SK-N-SH (cell line): Measurements from ENCODE around the gene ALDH3A1. TPM values are rescaled to one million over a fixed set of nuclear protein-coding genes. Genes with fewer than 3 reads are reported as not detected.

ENCODE experiments used
- CTCF ChIA-PET: fragments of 300-600, 350-600 bp; formaldehyde crosslinking; extraction: SDS; loops from one replicate; lab custom pipeline; 2021; lab: Yijun Ruan, JAX
- POLR2A ChIA-PET: fragments of 350-600 bp; sonication (Branson Sonifier 250); formaldehyde crosslinking; extraction: SDS; loops from one replicate; lab custom pipeline; 2020; ENCODE audit warnings: antibody characterized with exemption, inconsistent platforms; lab: Yijun Ruan, JAX
- DNase-seq: peaks from one replicate; pipeline ENCODE4 v3.0.0; 2012
- H2AFZ ChIP-seq: fragments of 200-600 bp; sonication (generic); 2 replicates; pipeline ENCODE4 v1.8.1; 2016; ENCODE audit warnings: antibody characterized with exemption, mild to moderate bottlenecking, low read depth
- H3F3A ChIP-seq: fragments of 200-600 bp; sonication (generic); replicated peaks from 2 replicates; pipeline ENCODE3; 2016; ENCODE audit warnings: antibody characterized with exemption, mild to moderate bottlenecking; ENCODE audit not compliant: insufficient read depth
- H3K27ac ChIP-seq, 2 experiments: fragments of 200-500 bp in 1 of 2; fragments of 200-600 bp in 1 of 2; sonication (Bioruptor generic) in 1 of 2; sonication (generic), shearing (Covaris generic) in 1 of 2; 2 replicates each; pipeline versions ENCODE4 v1.5.1 to v1.6.1; 2014 to 2016; ENCODE audit warnings: low read depth in 2 of 2, inconsistent platforms in 1 of 2, low read length in 1 of 2, mild to moderate bottlenecking in 1 of 2, mixed read lengths in 1 of 2
- H3K27me3 ChIP-seq: fragments of 200-600 bp; sonication (generic), shearing (Covaris generic); 2 replicates; pipeline ENCODE4 v1.6.1; 2016; ENCODE audit warnings: mixed run types; ENCODE audit not compliant: insufficient read depth
- H3K36me3 ChIP-seq, 2 experiments: fragments of 200-500 bp in 1 of 2; fragments of 200-600 bp in 1 of 2; sonication (Bioruptor generic) in 1 of 2; sonication (generic) in 1 of 2; replicated peaks in 1 of 2; 2 replicates each; pipeline versions ENCODE3 to v1.5.1; 2014 to 2016; ENCODE audit warnings: low read length in 1 of 2, mild to moderate bottlenecking in 1 of 2; ENCODE audit not compliant: insufficient read depth in 2 of 2, control insufficient read depth in 1 of 2
- H3K4me1 ChIP-seq, 2 experiments: fragments of 200-500 bp in 1 of 2; fragments of 200-600 bp in 1 of 2; sonication (Bioruptor generic) in 1 of 2; sonication (generic), shearing (Covaris generic) in 1 of 2; 2 replicates each; pipeline versions ENCODE4 v1.5.1 to v1.6.1; 2014 to 2016; ENCODE audit warnings: low read depth in 1 of 2, low read length in 1 of 2, mixed run types in 1 of 2; ENCODE audit not compliant: insufficient read depth in 2 of 2, control insufficient read depth in 1 of 2
- H3K4me2 ChIP-seq: fragments of 200-600 bp; sonication (generic), shearing (Covaris generic); 2 replicates; pipeline ENCODE4 v1.6.1; 2017; ENCODE audit warnings: mixed run types
- H3K4me3 ChIP-seq, 2 experiments: fragments of 200-500 bp in 1 of 2; fragments of 200-600 bp in 1 of 2; sonication (Bioruptor generic) in 1 of 2; sonication (generic), shearing (Covaris generic) in 1 of 2; 2 replicates each; pipeline versions ENCODE4 v1.5.1 to v1.8.1; 2014 to 2016; ENCODE audit warnings: low read depth in 2 of 2, inconsistent platforms in 1 of 2, low read length in 1 of 2, mild to moderate bottlenecking in 1 of 2, mixed read lengths in 1 of 2, moderate library complexity in 1 of 2
- H3K79me2 ChIP-seq: fragments of 200-600 bp; sonication (generic); 2 replicates; pipeline ENCODE4 v1.8.1; 2017; ENCODE audit warnings: mild to moderate bottlenecking; ENCODE audit not compliant: insufficient read depth
- H3K9ac ChIP-seq: fragments of 200-600 bp; sonication (generic); 2 replicates; pipeline ENCODE4 v1.6.1; 2017; ENCODE audit warnings: mixed run types
- H3K9me2 ChIP-seq: fragments of 200-600 bp; sonication (generic); 2 replicates; pipeline ENCODE4 v1.6.1; 2017; ENCODE audit warnings: mixed run types
- H3K9me3 ChIP-seq: fragments of 200-600 bp; sonication (generic); 2 replicates; pipeline ENCODE4 v1.6.1; 2017; ENCODE audit warnings: mixed run types, mild to moderate bottlenecking, moderate library complexity
- H4K20me1 ChIP-seq: fragments of 200-600 bp; sonication (generic); 2 replicates; pipeline ENCODE4 v1.6.1; 2017; ENCODE audit warnings: mild to moderate bottlenecking, mixed run types; ENCODE audit not compliant: insufficient read depth
- ELF1 ChIP-seq: IDR thresholded peaks from 2 replicates; pipeline ENCODE4 v1.4.0; 2012
- FOSL2 ChIP-seq: IDR thresholded peaks from 2 replicates; pipeline ENCODE4 v1.4.0; 2012; ENCODE audit warnings: low read depth, mild to moderate bottlenecking, moderate library complexity, borderline replicate concordance
- GABPA ChIP-seq: IDR thresholded peaks from 2 replicates; pipeline ENCODE4 v1.4.0; 2012; ENCODE audit warnings: low read depth, mild to moderate bottlenecking
- MXI1 ChIP-seq: IDR thresholded peaks from 2 replicates; pipeline ENCODE4 v1.6.1; 2012; ENCODE audit warnings: mild to moderate bottlenecking, low read depth, low read length, improper control_type of control experiment
- POLR2AphosphoS5 ChIP-seq: IDR thresholded peaks from 2 replicates; pipeline ENCODE4 v1.6.1; 2012; ENCODE audit warnings: low read depth, low read length
- RAD21 ChIP-seq: IDR thresholded peaks from 2 replicates; pipeline ENCODE4 v1.6.1; 2012; ENCODE audit warnings: mild to moderate bottlenecking, low read length
- RCOR1 ChIP-seq: fragments of 150-350 bp; IDR thresholded peaks from 2 replicates; pipeline ENCODE4 v1.6.1; 2017; ENCODE audit warnings: antibody characterized with exemption, low read length
- RFX5 ChIP-seq: IDR thresholded peaks from 2 replicates; pipeline ENCODE4 v1.6.1; 2012; ENCODE audit warnings: mild to moderate bottlenecking, improper control_type of control experiment, low read length
- RXRA ChIP-seq: IDR thresholded peaks from 2 replicates; pipeline ENCODE4 v1.4.0; 2012; ENCODE audit warnings: low read depth, mild to moderate bottlenecking, borderline replicate concordance
- SMC3 ChIP-seq: IDR thresholded peaks from 2 replicates; pipeline ENCODE4 v1.6.1; 2012; ENCODE audit warnings: low read depth, low read length, improper control_type of control experiment
- TAF1 ChIP-seq: IDR thresholded peaks from 2 replicates; pipeline ENCODE4 v1.6.1; 2012; ENCODE audit warnings: low read depth, mild to moderate bottlenecking, low read length, moderate library complexity, borderline replicate concordance
- YY1 ChIP-seq: IDR thresholded peaks from 2 replicates; pipeline ENCODE4 v1.4.0; 2012; ENCODE audit warnings: low read depth, mild to moderate bottlenecking
- WGBS: methylation state at CpG from one replicate; pipeline ENCODE4 v1.1.6; 2017; ENCODE audit warnings: low lambda C conversion rate; 5-methylcytosine and 5-hydroxymethylcytosine counted together
- polyA plus RNA-seq, 3 experiments: library from polyadenylated mRNA; depleted of rRNA; stranded (reverse); fragments of >200 nt; gene quantifications; 2 replicates each; pipeline ENCODE4 v1.2.3, GENCODE V29; 2012
- TF ChIP-seq, protein P1 (sequence below): IDR thresholded peaks from 2 replicates; pipeline ENCODE4 v1.6.1; 2012; ENCODE audit warnings: mild to moderate bottlenecking, low read depth, low read length, moderate library complexity
- TF ChIP-seq, protein P2 (sequence below): IDR thresholded peaks from 2 replicates; pipeline ENCODE4 v1.4.0; 2012; ENCODE audit warnings: low read depth, borderline replicate concordance
- TF ChIP-seq, protein P3 (sequence below): fragments of 150-350 bp; IDR thresholded peaks from 2 replicates; pipeline ENCODE4 v1.6.1; 2016; ENCODE audit warnings: mild to moderate bottlenecking, low read depth, low read length

Gene ALDH3A1
- polyA plus RNA-seq, 1 of the 3 experiments (the other 2 are of a cell fraction), result 0.79 TPM

DNA sequence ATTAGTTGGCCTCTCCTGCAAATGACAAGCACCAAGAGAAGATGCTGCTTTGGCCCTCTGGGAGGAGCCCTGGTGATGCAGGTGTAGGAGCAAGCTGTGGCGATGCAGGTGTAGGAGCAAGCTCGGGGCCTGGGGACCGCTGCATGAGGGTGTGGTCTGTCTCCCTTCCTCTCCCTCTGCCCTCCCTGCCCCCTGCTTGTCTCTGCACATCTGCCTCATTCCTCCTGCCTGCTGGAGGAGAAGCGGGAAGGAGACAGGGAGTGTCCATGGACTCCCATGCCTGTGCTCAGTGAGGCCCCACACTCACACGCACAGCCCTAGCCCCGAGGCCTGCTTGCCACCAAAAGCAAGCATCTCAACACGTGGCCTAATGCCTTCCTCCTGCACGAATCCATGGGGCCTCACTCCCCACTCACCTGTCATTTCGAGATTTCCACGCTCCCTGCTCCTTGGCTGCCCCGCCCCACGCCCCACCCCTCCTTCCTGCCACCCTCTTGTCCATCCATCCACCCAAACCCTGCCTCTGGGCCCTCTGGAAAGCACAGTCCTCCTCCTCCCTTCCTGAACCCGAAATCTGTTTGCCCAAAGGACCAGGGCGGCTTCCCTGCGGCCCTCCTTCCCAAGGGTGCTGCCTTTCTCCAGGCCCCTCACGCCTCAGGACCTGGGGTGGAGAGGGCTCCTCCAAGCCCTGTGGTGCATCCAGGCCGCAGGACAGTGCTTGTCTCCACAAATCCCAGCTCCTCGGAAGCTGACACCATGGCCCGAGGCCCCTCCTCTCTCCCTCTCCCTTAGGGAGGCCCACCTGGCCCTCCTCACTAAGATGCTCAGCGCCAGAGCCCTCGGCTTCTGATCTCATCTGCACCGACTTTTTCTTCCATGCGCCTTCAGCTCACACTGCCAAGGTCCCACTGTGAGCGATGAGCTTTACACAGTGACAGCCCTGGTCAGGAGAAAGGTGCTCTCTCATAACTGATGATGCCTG, 11.8 kb upstream of the ALDH3A1 start (continued):
- TF ChIP-seq, protein P1, sequence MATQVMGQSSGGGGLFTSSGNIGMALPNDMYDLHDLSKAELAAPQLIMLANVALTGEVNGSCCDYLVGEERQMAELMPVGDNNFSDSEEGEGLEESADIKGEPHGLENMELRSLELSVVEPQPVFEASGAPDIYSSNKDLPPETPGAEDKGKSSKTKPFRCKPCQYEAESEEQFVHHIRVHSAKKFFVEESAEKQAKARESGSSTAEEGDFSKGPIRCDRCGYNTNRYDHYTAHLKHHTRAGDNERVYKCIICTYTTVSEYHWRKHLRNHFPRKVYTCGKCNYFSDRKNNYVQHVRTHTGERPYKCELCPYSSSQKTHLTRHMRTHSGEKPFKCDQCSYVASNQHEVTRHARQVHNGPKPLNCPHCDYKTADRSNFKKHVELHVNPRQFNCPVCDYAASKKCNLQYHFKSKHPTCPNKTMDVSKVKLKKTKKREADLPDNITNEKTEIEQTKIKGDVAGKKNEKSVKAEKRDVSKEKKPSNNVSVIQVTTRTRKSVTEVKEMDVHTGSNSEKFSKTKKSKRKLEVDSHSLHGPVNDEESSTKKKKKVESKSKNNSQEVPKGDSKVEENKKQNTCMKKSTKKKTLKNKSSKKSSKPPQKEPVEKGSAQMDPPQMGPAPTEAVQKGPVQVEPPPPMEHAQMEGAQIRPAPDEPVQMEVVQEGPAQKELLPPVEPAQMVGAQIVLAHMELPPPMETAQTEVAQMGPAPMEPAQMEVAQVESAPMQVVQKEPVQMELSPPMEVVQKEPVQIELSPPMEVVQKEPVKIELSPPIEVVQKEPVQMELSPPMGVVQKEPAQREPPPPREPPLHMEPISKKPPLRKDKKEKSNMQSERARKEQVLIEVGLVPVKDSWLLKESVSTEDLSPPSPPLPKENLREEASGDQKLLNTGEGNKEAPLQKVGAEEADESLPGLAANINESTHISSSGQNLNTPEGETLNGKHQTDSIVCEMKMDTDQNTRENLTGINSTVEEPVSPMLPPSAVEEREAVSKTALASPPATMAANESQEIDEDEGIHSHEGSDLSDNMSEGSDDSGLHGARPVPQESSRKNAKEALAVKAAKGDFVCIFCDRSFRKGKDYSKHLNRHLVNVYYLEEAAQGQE, result no peak

DNA sequence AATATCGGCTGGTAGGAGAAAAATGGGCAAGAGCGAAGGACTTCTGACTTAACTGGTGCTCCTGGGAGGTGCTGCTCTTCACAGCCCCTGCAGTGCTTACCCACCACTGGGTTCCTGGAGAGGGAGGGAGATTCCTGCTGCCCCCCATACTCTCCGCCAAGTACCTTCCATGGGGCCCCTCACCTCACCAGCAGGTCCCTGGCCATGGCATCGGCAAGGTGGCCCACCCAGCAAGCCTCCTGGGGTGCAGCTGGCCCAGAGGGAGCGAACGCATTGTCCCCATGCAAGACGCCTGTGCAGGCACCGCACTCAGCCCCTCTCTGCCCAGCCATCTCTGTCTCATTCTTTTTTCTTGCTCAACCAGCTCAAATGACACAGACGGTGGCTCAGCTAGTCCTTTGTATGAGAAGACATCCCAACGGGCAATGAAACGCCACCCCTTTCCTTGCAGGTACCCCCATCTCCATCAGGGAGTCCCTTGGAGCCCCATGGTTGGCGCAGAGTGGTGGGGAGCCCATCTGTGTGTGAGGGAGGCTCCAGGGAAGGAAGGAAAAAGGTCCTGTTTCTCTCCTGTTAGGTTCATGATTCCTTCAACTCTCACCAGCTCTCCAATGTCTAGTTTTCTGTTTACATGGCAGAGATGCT, 9.6 kb upstream of the ALDH3A1 start:
- no peaks in the 10 kb centered on the region for H3K9me2 ChIP-seq
- peaks cover 12 to 13% of the 10 kb centered on the region in 2 experiments; a peak in 3 of 4 replicates for H3K4me1 ChIP-seq
- CTCF ChIA-PET, result interaction anchor here (1.3 to 4.0 kb wide), 4 partner anchors 9 to 395 kb away, joined by 4 to 27 read pairs (median 10); partner anchors contain the start of gene B9D1
- 91% methylated on average over 10 of the region's 12 CpGs for WGBS
- no peak overlapping the region for H3K27ac ChIP-seq
- TF ChIP-seq, protein P1, result no peak
- TF ChIP-seq TAF1 (no peak), RAD21 (no peak), SMC3 (no peak), RFX5 (no peak), ELF1 (no peak), POLR2AphosphoS5 (no peak), FOSL2 (no peak), YY1 (no peak), RCOR1 (no peak), GABPA (no peak), MXI1 (no peak), RXRA (no peak)
- TF ChIP-seq, protein P2, sequence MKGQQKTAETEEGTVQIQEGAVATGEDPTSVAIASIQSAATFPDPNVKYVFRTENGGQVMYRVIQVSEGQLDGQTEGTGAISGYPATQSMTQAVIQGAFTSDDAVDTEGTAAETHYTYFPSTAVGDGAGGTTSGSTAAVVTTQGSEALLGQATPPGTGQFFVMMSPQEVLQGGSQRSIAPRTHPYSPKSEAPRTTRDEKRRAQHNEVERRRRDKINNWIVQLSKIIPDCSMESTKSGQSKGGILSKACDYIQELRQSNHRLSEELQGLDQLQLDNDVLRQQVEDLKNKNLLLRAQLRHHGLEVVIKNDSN, result no peak
- TF ChIP-seq, protein P3, sequence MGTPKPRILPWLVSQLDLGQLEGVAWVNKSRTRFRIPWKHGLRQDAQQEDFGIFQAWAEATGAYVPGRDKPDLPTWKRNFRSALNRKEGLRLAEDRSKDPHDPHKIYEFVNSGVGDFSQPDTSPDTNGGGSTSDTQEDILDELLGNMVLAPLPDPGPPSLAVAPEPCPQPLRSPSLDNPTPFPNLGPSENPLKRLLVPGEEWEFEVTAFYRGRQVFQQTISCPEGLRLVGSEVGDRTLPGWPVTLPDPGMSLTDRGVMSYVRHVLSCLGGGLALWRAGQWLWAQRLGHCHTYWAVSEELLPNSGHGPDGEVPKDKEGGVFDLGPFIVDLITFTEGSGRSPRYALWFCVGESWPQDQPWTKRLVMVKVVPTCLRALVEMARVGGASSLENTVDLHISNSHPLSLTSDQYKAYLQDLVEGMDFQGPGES, result no peak
- DNase-seq, result no peak
- no peaks in the 10 kb centered on the region for H4K20me1 ChIP-seq
- H3F3A ChIP-seq, result peaks cover 12% of the 10 kb centered on the region
- H3K79me2 ChIP-seq, result no peaks in the 10 kb centered on the region
- no peak overlapping the region for H2AFZ ChIP-seq
- no peaks in the 10 kb centered on the region for H3K36me3 ChIP-seq
- no peak overlapping the region for H3K4me2 ChIP-seq
- POLR2A ChIA-PET, result no interaction called here
- no peak overlapping the region for H3K9ac ChIP-seq
- H3K9me3 ChIP-seq, result no peaks in the 10 kb centered on the region
- H3K27me3 ChIP-seq, result no peaks in the 10 kb centered on the region
- no peak overlapping the region for H3K4me3 ChIP-seq
